COR-L47 (cell line): ENCODE results near the gene DNAH2.
"Not testable (repeated sequence)": the region's sequence is repeated elsewhere in the genome, so short reads cannot be mapped to it uniquely, and the experiment has no call there.

Experiments used
- DNase-seq: peaks from one replicate; lab custom pipeline; 2025; lab: John Stamatoyannopoulos, UW

DNAH2 gene

GRCh38 chr17:7777017-7777416 lies 59.5 kb downstream of the DNAH2 start:
- DNase-seq, result no peak

GRCh38 chr17:7780736-7781135 lies 63.2 kb downstream of the DNAH2 start:
- DNase-seq, result no peak

DNA sequence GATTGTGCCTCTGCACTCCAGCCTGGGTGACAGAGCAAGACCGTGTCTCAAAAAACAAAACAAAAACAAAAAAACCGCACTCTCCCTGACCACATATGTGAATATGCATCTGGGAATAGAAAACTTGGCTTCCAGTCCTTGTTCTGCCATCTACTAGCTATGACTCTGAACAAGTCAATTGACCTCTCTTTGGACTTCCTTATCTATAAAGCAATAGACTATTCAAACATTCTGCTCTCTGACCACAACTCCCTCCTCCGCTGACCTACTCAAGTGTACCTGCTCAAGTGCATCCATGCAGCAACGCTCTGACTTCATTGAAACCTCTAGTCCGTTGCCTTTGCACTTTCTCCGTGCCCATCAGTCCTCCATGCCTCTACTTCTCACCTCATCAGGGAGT lies 63.9 kb downstream of the DNAH2 start:
- DNase-seq, result no peak

DNA sequence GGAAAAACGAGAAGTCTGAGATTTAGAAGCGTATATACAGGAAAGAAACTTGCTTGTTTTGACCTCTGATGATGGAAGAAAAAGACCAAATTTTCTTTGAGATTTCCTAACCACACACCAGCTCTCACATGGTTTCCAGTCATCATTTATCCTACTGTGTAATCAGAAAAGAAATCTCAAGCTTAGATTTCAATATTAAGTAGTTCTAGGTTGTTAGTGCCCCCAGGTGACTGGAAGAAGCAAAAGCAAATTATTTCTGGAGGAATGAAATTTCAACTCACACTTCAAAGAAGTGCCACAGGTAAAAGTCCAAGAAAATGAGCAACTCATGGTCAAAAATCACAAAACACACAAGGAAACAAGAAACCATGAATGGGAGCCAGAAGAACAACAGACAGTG lies 64.7 kb downstream of the DNAH2 start:
- DNase-seq, result no peak

GRCh38 chr17:7786866-7787265 lies 69.3 kb downstream of the DNAH2 start:
- no peak for DNase-seq

GRCh38 chr17:7789131-7789530 lies 71.6 kb downstream of the DNAH2 start:
- DNase-seq, result no peak

DNA sequence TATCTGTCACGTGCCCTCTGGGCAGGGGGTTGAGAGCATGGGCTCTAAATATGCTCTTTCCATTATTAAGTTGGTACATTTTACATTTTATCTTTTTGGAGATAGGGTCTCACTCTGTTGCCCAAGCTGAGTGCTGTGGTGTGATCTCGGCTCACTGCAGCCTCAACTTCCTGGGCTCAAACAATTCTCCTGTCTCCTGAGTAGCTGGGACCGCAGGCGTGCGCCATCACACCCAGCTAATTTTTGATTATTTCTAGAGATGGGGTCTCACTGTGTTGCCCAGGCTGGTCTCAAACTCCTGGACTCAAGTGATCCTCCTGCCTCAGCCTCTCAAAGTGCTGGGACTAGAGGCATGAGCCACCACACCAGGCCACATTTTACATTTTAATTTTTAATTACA lies 72.6 kb downstream of the DNAH2 start:
- no peak for DNase-seq

DNA sequence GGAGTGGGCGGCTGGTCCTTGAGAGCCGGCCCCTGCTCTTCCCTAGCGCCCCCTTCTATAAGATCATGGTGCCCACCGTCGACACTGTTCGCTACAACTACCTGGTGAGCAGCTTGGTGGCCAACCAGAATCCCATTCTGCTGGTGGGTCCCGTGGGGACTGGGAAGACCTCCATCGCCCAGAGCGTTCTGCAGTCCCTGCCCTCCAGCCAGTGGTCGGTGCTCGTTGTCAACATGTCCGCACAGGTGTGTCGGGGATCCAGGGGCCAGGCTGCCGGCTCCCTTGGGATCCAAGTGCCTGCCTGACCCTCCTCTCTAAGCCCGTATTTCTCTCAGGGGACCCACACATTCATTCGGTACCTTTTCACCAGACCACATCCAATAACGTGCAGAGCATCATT lies 75.1 kb downstream of the DNAH2 start:
- DNase-seq, result no peak

DNA sequence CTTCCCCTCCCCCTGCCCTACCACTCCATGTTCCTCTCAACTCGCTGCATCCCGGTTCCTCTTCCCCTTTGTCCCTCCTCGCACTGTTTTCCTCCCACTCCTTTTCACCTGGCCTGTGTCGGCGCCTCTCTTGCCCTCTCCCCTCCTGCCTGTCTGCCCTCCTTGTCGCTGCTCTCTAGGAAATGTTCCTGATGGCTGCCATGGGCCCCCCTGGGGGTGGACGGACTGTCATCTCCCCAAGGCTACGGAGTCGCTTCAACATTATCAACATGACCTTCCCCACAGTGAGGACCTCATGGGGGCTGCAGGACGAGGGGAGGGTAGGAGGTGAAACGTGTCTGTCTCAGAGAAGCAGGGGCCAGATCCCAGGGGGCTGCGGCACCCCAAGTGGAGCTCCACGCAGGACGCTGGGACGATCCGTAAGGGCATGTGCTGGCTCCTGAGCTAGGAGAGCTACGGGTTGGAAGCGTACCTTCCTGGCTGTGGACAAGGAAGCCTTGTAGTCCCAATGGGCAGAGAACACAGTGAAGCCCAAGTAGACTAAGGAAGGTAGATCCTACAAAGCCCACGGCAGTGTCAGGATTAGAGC lies 76.6 kb downstream of the DNAH2 start:
- DNase-seq, result no peak

- DNase-seq, result no peak
Observed at GRCh38 chr17:7797976-7798375, 80.4 kb downstream of the DNAH2 start.

GRCh38 chr17:7798839-7799238 lies 81.3 kb downstream of the DNAH2 start:
- no peak for DNase-seq

GRCh38 chr17:7803981-7804380 lies 86.4 kb downstream of the DNAH2 start:
- peak; percentile 78 for DNase-seq

- DNase-seq, result no peak
Observed at GRCh38 chr17:7806587-7806986, 89.0 kb downstream of the DNAH2 start.

- no peak for DNase-seq
Observed at GRCh38 chr17:7807206-7807605, 89.7 kb downstream of the DNAH2 start.

- no peak for DNase-seq
Observed at GRCh38 chr17:7809086-7809790, 91.7 kb downstream of the DNAH2 start.

- DNase-seq, result not testable (repeated sequence)
Observed at GRCh38 chr17:7809791-7810343, 92.3 kb downstream of the DNAH2 start.

DNA sequence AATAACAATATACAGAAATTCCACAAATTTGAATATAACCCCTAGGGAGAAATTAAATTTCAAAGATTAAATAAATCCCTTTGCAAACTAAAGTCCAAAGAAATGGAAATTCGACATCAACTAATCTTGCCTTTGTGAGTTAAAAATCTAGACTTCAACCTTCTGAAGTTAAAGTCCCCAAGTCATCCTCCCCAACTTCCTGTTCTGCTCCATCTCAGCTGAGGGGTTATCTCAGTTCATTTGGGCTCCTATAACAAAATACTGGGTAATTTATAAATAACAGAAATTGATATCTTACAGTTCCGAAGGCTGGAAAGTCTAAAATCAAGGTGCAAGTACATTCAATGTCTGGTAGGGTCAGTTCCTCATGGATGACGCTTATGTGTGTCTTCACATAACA lies 93.7 kb downstream of the DNAH2 start:
- DNase-seq, result no peak

GRCh38 chr17:7814969-7815368 lies 97.4 kb downstream of the DNAH2 start:
- DNase-seq, result no peak

DNA sequence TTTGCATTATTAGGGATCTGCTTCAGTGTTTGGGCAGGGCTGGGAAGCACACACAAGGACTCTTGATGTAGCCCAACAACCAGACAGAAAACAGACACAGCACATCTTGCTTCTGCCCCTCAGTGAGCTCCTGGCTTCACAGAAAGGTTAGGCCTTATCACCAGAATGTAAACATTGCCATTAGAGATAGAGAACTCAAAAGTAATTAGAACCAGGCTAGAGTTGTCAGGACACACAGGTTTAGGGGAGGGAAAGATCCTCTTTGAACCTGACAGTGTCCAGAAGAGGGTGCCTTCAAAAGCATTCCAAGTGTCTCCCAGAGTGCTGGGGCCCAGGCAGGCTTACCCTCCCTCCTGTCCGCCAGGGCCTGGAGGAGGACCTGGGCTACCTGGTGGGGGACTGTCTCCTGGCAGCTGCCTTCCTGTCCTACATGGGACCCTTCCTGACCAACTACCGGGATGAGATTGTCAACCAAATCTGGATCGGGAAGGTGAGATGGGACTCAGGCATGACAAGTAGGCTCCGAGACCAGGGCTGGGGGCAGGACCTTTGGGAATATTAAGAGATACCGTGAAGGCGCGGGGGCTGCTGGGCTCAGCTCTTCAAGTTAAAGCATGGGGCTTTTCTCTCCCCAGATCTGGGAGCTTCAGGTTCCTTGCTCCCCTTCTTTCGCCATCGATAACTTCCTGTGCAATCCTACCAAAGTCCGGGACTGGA lies 99.5 kb downstream of the DNAH2 start:
- DNase-seq, result no peak

GRCh38 chr17:7817643-7817964 lies 100.1 kb downstream of the DNAH2 start:
- DNase-seq, result no peak

DNA sequence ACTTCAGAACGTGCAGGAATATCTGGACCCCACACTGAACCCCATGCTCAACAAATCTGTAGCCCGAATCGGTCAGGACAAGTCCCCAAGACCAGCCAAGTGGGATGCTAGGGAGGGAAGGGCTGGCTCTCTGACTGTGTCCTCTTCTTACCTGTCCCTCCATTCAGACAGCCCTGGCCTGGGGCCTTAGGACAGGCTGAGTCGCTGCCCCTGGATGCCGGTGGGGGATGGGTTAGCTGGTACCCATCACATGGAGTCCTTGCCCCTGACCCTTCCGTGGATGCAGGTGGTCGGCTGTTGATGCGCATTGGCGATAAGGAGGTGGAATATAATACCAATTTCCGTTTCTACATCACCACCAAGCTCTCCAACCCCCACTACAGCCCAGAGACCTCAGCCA lies 100.5 kb downstream of the DNAH2 start:
- DNase-seq, result no peak

- no peak for DNase-seq
Observed at GRCh38 chr17:7818746-7819645, 101.5 kb downstream of the DNAH2 start.
